HG02870 (cell line): ENCODE data around the gene IL17B.

Experiments
- ATAC-seq: cut with Tn5 transposase; IDR thresholded peaks from one replicate; pipeline ENCODE4 v1.9.1; 2021; ENCODE audit warnings: mild to moderate bottlenecking, moderate library complexity; ENCODE audit not compliant: unreplicated experiment

IL17B gene

DNA sequence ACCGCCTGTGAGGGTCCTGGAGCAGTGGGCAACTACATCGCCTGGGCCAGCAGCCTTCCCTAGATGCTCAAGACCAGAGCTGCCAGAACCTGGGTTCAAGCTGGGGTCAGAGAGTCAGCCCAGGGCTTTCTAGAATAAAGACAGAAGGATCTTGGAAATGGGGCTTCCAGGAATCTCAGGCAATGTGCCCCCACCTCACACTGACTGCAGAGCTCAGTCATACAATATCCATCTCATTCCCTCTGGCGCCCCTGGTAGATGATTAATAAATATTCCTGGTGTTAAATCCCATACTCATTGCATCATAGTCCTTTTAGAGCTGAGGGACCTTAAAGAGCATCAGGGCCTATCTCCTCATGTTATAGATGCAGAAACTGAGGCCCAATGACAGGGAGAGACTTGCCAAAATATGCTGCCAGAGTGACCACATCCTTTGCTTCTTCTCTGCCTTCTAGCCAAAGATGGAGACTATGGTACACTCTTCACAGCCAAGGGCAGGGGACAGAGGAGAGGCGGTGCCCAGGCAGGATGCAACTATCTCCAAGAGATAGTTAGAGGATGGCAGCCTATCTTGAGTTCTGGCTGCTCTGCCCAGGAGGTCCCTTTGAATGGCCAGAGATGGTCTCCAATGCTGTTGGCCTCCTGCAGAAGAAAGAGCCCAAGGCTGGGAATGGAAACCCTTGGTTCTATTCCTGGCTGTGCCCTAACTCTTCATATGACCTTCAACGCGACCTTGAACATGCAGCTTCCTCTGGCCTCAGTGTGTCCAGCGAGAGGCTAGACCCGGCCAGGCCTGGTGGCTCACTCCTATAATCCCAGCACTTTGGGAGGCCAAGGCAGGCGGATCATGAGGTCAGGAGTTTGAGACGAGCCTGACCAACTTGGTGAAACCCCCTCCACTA lies 36.2 kb upstream of the IL17B start:
- ATAC-seq, result no peak

DNA sequence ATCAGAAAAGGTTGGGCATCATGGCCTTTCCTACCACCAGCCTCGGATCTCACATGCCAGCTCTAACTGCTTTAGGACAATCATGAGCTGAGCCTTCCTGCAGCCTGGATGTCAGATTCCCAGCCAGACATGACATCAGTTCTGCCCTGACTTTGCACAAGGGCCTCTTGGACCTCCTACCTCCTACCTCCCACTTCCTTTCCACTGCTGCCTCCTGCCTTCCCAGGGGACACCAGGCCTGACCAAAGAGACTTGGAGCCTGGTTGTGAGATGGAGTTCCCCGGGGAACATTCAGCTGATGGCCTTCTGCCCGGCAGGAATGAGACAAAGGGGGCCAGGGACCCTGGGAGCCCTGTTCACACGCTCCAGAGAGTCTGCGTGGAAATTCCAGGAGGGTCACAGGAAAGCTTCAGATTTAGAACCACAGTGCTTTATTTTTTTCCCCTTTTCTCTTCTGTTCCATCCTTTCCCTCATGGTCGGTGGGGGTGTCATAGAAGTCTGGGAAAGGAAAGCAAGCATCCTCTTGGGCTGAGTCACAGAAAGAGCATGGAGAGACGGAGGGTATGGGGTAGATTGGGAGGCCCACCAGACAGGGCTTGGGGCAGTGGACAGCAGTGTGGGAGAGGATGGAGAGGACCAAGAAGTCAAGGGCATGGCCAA lies 35.4 kb upstream of the IL17B start:
- no peak for ATAC-seq

DNA sequence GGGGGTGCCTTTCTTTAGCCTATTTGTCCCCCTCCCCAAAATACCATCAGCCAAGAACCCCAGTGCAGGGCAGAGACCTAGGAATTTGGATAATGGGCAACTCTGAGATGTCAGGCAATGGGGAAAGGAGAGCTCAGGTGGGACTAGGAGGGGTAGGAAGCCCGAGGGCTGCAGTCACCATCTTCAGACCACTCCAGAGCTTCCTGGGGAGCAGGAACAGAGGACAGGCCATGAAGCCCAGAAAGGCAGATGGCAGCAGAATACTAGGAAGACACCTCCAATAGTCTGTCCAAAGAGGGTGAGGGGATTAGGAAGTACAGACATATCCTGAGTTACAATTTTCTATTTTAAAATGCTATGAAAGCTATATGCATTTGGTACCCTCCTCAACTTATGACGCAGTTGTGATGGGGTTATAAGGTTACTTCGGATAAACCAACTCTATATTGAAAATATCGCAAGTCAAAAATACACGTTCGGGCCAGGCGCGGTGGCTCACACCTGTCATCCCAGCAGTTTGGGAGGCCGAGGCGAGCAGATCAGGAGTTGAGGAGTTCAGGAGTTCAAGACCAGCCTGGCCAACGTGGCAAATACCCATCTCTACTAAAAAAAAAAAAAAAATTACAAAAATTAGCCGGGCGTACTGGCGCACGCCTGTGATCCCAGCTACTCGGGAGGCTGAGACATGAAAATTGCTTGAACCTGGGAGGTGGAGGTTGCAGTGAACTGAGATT lies 34.6 kb upstream of the IL17B start:
- ATAC-seq, result no peak

DNA sequence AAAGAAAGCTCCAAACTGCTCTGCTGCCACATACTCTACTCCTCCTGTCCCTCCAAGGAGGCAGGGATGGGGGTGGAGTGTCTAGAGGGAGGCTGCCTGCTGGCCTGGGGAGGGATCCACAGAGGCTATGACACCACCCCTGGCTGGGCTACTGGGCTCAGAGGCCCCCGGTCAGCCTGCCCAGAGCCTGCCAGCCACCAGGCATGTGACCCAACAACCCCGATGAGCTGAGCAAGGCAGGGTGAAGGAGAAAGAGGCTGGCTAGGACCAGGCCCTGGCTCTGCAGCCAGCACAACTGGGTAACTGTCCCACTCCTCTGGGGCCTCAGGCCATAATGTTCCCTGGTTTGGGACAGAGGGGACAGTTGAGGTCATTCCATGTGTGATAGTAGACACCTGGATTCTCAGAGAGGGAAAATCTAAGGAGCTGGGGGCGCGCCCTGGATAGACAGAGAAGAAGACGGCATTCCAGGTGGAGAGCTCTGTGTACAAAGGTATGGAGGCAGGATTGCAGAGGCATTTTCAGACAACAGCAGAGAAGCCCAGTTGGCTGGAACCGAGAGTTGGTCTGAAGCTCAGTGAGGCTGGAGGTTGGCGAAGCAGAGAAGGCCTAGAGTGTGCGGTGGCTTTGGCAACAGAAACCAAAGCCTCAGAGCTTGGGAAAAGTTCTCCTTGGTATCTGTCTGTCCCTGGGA lies 33.8 kb upstream of the IL17B start:
- ATAC-seq, result no peak

DNA sequence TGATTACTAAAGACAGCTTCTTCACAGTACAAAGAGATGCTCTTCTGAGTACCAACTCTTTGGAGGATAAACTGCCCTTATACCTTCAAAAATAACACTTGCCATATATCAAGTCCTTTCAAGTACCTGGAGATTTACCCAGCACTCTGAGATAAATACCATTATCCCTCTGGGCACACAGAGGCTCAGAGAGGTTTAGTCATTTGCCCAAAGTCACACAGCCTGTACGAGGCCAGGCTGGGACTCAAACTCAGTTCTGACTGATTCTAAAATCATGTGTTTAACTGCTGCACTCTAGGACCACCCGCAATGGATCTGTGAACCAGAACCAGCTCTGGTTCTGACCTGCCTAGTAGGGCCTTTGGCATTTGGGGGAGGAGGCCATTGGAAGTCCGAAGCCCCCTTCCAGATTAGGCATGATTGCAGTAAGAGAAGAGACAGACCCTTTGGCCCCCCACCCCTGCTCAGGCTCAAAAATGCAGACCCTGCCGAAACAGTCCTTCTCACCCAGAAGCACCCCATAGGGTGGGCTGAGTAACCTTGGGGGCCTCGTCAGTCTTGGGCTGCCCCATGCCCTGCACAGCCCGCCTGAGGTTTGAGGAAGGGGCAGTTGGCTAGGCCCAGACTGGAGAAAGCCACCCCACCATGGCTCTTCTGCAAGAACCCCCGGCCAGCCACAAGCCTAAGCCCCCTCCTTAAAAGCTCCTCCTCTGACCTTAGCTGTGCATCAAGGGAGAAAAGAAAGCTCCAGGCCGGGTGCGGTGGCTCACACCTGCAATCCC lies 32.8 kb upstream of the IL17B start:
- ATAC-seq, result no peak

DNA sequence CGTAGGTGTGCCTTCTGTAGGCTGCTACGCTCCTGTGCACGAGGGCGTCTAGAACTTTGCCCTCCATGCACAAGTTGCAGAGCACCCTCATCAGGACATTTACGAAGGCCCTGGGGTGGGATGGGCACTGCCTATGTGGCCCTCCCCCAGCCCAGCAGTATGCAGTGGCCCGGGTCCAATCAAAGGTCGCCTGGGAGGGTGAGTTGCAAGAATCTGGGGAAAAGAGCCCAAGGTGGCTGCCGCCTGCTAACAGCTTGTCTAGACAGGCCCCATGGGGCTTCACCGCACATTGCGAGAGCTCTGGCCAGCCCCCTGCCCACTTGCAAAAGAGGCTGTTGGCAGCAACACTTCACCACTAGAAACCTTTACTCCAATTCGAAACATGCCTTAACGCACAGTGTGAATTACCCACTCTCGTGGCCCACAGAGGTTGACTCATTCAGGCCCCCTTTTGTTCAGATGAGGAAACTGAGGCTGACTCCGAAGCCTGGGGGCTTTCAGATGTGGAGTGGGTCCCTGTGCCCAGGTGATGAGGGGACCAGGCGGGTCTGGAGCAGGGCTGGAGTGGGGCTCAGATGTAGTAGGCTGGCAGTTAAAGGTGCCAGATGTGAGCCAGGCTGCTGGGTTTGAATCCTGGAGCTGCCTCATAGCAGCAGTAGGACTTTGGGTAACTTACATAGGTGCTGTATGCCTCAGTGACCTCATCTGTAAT lies 31.8 kb upstream of the IL17B start:
- no peak for ATAC-seq

DNA sequence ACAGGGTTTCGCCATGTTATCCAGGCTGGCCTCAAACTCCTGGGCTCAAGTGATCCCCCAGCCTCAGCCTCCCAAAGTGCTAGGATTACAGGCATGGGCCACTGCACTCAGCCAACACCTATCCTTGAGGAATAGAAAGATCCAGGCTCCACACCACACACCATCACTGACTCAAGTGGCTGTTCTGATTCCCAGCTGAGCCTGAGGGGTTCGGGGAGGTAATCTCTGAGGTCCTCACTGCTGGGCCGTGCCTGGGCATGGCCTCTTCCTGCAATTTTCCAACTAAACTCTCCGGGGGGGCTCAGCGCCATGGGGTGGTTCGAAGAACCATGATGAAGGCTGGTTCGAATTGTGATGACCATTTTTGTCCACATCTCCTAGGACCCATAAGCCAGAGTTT lies 31.0 kb upstream of the IL17B start:
- no peak for ATAC-seq

DNA sequence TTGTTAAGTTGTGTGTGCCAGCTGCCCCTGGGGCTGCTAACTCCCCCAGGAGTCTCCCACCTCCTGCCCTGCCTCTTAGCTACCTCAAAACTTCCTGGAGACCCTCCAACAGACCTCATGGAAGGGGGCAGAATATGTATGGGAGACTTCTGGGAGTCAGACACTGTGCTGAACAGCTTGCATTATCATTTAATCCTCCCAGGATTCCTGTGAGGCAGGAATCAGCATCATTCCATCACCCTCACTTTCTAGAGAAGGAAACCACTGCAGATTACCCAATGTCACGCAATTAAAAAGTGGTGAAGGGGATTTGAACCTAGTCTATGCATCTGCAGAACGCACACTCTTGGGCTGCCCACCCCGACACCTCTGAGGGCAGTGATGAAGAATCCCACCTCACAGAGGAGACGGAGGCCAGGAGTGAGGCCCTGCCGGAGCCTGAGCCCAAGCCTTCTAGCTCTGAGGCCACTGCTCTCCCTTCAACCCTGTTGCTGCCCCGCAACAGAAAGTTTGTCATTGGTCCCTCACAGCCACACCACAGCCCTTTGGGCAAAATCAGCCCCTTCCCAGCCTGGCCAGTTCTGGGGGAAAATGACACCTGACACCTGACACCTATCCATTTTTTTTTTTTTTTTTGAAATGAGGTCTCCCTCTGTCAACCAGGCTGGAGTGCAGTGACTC lies 30.3 kb upstream of the IL17B start:
- ATAC-seq, result no peak

DNA sequence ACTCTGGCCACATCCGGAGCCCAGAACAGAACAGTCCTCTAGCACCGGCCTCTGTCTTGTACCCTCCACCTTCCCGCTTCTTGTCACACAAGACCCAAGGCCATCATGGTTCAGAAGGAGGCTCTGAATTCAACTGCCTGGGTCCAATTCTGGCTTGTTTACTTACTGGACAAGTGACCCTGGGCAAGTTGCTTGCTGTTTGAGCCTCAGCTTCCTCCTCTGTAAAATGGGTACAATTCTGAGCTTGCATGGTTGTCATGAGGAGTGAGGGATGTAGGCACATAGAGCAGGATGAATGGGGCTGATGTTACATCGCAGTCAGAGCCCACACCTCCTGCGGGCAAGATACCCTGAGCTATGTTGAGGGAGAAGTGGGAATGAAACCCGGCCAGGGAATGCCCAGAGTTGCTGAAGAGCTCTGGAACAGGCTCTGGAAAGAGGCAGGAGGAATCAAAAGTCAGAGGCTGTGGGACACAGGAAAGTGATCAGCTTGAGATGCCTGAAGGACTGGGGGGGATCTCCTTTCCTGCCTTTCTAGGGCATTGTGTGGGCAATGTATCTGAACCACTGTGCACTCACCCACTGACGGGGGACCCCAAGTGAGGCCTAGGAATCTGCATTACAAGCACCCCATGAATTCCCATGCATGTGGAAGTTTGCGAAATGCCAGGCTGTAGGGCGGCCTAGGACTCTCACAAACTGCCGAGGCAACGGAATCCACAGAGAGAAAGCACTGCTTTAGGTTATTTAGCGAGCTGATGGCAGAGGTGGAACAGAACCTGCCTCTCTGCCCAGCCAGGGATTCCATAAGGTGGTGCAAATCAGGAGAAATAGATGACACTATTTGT lies 29.4 kb upstream of the IL17B start:
- no peak for ATAC-seq

DNA sequence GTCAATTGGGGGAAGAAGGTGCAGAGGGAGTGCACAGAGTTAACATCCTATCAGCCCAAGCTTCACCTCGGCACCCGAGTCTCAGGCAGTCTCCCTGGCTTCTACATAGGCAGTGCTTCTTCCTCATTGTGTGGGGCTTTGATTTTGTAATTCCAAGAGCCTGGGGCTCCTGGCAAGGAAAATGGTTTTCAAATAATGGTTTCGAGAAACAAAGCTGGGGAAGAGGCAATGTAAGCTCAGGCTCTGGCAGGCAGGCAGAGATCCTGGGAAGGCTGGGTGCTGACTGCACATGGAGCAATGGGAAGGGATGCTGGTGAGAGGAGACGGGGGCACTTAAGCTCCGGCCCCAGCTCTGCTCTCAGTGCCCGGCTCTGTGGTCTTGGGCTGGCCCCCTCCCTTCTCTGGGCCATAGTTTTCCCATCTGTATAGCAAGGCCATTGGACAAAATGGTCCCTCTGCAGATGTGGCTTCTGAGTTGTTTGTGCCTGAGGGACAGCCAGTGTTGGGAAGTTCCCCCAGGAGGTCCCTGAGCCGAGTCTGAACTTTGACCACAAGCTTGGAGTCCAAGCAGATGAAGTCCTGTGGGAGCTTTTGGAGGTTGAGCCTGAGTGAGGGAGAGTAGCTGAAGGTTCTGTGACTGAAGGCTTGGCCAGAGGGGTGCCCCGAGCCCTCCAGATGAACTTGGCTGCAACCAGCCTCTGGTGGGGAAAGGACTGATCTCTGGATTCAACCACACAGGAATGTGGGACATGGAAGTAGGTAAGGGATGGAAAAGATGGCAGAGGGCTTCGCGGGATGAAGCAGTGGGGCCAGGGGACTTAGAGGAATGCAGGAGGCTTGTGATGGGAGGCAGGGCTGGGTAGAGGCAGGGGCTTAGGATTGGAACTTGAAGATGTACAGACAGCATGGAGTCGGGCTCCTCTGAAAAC lies 28.5 kb upstream of the IL17B start:
- ATAC-seq, result no peak

DNA sequence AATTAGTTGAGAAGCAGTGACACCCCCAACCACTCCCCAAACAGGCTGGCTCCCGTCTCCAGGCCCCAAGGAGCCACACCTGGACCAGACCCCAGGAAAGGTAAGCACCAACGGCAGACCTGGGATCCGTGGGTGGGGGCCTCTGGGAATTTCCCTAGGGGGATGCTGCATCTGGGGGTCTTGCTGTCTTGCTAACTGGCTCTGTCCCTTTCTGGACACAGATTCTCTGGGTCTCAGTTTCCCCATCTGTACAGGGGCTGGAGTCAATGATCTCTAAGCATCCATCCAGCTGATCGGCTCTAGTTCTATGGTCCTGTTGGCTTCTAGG lies 27.9 kb upstream of the IL17B start:
- ATAC-seq, result no peak

DNA sequence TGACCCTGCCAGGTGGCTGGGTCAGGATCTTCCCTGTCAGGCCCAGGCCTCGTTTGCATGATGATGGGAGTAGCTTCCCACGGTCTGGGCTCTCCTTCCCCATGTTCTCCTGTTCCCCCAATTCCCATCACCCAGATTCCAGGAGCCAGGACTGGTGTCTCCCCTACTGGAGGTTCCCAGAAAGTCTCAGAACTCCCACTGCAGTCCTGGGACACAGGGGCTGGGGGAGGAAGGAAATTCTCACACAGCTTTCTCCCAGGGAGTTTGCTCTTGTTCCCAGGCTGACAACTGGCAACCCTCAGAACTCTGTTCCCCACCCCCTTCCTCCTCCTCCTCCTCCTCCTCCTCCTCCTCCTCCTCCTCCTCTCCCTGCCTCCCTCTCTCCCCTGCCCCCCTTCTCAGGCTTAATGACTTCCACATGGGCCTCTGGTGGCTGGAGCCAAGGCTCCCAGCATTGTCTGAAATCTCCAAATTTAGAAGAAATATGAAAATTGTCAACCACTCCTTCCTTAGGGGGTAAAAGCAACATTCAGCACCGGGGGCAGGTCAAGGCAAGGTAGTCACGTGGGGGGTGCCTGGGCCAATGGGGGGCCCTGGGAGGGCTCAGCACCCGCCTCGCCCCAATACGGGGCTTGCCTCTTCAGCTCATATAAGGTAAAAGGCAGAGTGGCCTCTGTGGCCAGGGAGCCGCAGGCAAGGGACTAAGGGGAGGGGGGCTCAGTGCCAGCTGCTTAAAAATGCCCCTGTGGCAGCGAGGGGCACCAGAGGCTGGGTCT lies 27.3 kb upstream of the IL17B start:
- no peak for ATAC-seq

DNA sequence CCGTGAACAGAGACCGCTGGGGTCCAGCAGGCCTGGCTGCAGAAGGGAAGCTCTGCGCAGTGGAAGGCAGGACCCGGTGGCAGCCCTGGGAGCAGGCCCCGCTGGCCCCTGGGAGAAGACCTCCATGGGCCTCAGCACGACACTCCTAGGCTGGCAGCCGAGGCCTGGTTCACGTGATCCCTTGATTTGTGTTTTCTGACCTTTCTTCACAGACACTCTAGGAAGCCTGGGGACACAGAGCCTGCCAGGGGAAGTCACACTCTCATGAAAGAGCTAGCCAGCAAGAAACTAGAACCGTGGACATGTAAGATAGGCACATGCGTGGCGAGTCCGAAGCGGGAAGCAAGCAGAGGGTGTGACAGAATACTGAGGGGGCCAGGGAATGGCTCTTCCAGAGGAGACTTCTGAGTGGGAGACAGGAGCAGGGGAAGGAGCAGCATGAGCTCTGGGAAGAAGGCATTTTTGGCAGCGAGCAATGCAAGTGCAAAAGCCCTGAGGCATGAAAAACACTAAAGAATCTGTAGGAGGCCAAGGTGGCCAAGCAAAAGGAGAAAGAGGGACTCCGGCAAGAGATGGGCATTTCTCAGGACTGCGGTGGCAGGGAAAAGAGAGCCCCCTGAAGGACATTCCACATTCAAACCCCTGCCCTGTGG lies 26.6 kb upstream of the IL17B start:
- ATAC-seq, result no peak

DNA sequence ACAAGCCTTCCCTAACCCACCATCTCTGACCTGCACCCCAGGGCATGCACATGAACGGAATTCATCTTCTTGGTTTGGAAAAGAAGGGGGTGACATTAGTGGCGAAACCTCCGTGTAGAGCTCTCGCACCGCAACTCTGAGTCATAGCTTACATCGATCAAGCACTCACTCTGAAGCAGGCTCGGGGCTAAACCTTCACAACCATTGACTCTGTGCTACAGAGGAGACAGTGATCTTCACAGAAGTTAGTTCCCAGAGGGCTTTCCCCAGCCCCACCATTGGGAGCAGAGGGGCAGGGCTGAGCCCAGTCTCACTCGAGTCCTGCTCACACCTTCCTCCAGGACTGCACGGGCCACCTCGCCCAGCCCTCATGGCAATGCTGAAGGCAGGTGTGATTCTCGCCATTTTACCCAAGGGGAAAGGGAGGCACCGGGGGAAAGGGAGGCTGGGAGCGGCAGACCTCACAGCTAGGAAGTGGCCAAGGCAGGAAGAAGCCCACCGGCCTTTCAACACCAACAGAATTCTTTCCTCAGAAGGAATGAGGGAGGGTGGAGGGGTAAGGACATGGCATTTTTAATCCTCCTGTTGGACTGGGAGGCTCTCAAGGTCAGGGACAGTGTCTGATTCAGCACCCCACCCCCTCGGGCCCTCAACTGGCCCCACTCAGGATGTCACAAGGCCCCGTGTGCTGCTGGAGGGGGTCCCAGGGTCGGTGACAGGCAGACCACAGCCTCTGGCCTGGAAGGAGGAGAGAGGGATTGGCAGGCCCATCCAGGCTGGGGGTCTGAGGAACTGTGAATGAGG lies 25.9 kb upstream of the IL17B start:
- ATAC-seq, result no peak
